ENCODE measurements around the gene RPS6KA2. TPM values are rescaled to one million over a fixed set of nuclear protein-coding genes. Genes with fewer than 3 reads are reported as not detected.
A peak's percentile ranks its signal among the peaks of the same experiment; 100 is the strongest.

Gene RPS6KA2
- total RNA-seq, 1 donor from 2014 or later: 166 TPM

DNA sequence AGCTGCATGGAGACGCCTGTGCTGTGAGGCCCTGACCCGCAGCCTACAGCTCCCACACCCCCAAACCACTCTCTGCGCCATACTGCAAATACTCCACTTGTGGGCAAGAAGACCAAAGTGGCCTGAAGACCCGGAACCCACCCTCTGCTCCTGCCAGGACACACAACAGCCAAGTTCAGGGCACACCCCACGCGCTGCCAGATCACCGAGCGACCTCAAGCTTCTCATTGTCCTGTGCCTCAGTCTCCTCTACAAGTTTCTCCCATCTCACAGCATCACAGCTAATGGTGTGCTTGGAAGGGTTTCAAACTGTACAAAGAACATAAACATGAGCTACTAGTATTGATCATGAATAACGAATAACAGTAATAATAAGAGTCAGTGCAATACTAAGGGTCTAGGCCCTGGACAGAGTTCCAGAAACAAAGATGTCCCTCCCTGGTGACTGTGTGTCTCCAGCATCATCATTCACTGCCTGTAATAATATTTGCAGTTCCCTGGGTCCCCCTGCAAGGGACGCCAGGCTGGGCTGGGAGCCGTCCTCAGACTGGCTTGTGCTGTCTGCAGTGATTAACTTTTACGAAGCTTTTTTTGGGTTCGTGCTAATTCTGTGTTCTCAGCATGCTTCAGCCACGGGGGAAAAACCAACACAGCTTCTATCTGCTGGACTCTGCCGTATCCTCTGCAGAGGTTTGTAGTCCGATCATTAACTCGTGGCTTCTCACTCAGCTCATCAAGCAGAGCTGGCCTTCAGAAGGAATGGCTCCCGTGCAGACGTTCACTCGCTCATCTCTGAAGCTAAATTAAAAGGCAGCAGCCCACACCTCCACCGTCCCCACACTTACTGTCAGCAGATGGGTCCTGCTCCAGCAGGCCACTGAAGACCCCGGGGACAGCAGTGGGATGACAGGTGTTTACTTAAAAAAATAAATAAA lies 162.7 kb downstream of the RPS6KA2 start:
- no peak for DNase-seq

DNA sequence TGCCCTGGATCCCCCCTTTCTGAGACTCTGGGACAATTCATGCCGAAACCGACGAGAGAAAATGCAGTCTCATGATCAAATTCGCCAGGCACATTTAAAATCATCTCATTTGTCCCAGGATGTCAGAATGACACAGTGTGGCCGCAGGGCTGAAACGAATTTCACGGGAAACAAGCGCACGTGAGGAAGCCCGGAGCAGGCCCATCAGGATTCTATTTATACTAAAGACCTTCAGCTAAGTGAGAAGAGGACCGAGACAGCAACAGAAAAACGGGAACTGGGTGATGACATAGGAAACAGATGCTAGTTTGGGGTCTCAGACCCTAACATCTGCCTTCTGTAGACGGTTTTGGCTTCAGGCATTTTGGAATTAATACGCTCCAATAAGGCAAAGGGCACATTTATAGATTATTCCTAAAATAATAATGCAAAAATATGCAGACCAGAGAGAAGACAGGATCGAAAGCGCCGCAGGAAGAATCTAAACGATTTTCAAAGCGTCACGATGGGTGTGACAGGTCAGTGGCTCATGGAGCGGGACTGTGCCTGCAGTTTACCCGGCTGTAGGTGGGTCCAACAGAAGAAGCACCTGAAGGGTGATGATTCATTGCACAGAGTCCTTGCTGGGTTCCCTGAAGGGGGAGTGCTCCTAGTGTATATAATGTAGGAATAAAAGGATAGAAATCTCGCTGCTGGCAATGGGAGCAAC lies 163.5 kb downstream of the RPS6KA2 start:
- DNase-seq: no peak

DNA sequence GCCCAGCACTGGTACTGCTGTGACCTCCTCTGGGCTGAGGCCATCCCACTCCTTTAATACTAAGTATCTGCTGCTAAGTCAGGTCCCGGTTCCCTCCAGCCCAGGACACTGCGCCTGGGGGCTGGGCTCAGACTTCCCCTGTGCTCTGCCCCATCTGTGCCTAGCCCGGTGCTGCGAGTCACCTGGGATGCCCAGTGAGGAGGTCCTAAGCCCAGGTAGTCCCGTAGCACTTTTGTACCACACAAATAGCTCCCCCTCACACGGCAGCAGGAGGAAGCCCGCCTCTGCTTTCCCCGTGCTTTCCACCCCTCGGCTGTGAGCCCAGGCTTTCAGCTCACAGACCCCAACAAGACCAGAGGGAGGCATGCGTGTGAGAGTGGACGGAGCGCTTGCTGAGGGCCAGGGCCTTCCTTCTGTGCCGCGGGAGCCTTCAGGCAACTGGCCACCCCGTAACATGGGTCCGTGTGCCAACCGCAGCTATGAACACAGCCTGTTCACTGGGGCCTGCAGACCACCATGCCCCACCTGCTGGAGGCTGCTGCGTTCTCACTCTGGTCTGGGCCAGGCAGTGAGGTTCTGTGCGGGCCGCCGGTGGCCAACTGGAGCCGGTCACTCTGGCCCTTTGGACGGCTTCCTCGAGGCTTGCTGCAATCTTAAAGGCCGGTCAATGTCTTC lies 164.5 kb downstream of the RPS6KA2 start:
- no peak for DNase-seq

DNA sequence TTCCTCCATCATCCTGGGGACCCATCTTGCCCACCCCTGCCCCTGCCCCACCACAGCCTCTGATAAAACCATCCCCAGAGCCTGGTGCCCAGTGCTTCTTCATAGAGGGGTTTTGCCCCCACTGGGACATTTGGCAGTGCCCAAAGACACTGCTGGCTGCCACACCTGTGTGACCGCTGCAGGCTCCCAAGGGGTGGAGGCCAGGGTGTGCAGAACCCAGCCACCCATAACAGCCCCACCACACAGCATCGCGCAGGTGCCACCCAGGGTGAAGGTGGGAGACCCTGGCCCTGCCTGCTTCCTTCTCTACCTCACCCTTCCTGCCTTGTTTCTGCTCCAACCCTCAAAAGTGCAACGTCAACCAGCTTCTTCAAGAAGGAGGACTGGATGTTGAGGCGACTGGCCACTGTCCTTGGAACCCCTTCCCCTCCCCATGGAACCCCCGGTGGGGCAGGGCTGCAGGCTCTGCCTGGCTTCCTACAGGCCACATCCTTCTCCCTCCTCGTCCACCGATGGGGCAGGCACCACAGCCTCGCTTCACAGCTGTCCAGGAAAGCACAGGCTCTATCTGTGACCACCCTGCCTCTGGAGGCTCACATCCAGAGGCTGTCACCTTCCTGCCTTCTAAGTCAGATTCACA lies 165.1 kb downstream of the RPS6KA2 start:
- no peak for DNase-seq

DNA sequence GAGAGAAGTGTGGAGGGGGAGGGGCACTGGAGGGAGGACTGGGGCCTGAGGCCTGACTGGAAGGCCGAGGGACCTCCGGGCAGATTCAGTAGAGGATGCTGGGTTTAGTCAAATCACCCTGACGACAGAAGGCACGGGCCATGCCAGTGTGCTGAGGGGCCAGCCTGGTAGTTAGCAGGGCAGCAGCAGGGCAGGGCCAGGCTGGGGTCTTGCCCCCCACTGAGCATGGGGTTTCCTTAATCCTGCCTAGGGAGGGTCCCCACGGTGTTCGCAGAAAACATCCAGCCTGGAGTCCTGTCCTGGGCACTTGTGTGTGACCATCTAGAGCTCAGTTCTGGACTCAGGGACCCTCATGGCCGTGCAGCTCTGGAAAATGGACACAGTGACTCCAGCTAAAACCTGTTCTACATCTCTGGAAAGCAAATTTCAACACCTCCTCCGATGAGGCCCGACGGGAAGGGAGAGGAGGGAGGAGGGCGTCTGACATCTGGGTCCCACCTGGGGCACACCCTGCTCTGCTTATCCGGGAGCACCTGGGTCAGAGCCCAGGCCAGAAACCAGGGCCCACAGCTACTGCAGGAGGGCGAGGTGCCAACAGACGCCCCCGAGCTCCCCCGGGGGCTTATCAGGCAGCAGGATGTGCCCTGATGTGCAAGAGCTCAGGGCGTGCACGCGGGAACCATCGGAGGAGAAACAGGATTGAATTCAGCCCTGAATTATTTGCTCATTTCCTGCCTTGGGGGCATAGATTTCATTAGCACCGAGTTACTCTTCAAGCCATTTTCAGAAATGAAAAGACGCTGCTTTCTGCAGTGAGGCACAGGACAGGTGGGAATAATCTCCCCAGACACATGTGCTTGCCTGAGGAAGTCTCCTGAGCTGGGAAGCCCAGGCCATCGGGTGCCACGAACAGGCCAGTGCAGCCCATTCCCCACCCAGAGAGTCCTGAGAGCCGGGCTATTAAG lies 166.3 kb downstream of the RPS6KA2 start:
- peak; percentile 29 for DNase-seq

DNA sequence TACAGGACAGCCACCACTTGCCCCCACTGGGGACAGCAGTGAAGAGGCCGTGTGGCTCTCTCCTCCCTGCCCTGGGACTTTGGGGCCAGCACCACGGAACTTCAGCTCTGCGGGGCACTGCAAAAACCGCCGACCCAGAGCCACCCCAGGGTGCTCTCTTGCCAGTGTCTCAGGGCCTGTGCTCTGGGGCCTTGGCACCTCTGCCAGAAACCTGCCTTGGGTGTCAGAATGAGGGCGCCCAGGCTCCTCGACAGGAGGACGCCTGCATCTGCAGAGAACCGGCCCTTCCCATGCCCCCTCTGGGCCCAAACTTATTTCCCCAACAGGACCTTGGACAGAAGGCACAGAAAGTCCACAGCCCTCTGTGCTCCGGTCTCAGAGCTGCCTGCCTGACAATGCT lies 167.1 kb downstream of the RPS6KA2 start:
- no peak for DNase-seq

DNA sequence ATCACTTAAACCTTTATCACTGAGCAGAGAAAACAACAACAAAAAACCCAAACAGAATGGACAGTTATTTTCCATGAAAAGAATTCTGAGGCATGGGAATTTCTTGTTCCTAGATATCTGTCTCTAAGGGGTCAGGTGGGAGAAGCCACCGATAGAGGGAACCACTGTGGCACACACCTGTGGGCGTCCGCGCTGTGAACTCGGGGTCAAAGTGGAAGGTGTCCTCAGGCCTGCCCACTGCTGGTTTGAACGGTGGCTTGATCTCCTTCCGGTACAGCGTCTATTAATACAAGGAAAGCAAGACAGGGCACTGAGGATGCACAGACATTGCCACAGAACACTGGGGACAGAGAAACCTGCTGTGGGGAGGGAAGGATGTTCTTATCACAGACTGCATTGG lies 167.8 kb downstream of the RPS6KA2 start:
- no peak for DNase-seq

DNA sequence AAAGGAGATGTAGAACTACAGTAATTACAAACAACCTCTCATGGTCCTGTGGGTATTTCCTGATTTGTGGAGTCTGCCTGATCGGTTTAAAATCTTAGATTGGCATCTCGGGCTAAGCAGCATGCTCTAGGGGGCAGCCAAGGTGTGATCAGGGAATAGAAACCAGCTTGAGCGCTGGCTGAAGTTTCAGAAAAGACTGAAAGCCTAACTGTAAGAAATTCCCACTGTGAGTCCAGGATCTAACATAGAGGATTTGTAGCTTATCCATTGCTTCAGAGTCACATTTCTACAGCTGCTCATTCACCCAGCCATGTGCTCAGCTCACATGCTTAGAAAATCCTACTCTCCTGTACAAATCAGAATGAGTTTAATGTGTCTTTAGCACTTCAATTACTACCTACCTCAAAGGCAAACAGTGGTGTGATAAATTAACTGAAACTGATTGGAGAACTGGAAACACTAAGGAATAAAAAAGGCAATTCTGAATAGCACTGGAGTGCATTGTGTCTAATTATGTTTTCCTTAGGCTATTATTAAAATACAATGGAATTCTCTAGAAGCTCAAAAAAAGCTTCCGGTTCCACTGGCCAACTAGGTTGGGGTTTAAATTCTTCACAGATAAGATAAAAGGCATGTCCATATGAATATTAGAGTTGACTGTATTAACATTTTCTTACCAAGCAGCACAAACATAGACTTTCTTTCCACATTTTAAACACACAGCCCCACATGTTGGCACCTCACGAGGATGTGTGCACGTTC lies 170.5 kb downstream of the RPS6KA2 start:
- DNase-seq: peak; percentile 70

DNA sequence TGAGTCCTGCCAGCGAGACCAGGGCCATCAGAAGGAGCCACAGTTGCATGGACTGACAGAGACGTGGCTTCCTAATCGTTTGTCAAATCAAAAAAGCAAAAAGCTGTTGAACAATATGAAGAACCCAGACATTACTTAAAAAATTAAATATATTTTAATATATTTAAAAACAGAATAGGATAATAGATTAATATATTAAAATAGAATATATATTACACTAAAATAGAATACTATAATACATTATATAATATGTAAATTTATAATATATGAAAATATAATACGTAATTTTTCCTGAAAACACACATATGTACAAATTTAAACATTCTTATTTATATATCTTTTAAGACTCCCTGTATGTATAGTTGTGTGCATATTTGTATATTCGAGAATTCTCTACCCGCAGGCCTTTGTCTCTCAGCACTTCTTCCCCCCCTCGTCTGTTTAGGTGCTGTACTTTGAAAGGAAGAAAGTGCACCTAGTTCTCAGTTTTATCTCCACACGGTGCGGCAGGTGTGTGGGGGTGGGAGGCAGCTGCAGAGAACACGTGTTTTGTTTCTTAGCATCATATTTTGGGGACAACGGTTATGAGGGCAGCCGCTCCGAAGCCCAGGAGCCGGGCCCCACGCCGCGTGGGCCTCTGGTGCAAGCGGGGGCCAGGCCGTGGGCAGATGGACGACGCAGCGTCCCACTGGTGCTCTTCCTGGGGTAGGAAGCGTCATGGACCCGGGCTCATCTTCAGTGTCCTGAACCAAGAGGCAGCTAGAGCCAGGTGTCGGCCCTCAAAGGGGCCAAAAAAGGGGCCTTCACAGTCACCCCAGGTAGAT lies 172.1 kb downstream of the RPS6KA2 start:
- no peak for DNase-seq

DNA sequence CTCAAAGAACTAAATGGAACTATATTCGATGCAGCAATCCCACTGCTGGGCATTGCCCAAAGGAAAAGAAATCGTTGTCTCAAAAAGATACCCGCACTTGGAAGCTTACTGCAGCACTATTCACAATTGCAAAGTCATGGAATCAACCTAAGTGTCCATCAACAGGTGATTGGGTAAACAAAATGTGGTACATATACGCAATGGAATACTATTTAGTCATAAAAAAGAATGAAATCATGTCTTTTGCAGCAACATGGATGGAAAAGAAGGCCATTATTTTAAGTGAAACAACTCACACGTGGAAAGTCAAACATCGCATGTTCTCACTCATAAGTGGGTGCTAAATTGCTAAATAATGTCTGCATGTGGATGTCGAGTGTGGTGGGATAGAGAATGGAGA lies 173.4 kb downstream of the RPS6KA2 start:
- no peak for DNase-seq

DNA sequence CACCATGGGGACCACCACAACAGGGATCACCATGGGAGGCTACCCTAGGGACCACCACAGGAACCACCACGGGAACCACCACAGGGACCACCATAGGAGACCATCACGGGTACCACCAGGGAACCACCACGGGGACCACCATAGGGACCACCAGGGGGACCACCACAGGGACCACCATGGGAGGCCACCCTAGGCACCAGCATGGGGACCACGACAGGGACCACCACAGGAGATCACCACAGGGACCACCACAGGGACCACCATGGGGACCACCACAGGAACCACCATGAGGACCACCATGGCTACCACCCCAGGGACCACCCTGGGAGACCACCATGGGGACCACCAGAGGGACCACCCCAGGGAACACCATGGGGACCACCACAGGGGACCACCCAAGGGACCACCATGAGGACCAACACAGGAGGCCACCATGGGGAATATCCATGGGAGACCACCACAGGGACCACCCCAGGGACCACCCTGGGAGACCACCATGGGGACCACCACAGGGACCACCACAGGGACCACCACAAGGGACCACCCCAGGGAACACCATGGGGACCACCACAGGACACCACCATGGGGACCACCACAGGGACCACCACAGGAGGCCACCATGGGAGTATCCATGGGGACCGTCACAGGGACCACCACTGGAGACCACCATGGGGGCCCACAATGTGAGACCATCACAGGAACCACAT lies 176.7 kb downstream of the RPS6KA2 start:
- DNase-seq: no peak

DNA sequence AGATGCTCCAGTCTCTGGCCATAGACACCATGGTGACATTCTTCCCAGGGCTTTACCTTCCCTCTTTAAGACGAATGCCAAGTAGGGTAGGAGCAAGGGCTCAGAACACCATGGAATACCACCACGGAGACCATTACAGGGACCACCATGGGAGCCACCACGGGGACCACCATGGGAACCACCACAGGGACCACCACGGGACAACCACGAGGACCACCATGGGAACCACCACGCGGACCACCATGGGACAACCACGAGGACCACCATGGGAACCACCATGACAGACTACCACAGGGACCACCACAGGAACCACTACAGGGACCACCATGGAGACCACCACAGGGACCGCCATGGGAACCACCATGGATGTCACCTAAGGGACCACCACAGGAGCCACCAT lies 177.4 kb downstream of the RPS6KA2 start:
- DNase-seq: no peak

DNA sequence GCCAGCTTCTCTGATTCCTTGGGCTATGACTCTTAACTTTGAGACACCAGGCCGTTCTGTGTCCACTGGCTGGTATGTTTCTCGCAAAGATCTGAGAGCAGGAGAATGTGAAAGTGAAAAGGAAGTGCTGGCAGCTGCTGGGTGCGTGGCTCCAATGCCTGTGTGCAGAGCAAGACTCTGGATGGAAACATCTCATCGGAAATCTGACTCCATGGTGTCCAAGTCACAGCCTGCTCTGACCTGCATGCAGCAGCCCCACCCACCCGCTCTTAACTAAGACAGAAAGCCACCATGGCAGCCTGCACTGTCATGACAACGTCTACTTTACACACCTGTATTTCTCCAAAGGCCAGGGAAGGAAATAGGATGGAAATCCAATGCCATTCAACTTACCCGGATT lies 178.0 kb downstream of the RPS6KA2 start:
- no peak for DNase-seq

DNA sequence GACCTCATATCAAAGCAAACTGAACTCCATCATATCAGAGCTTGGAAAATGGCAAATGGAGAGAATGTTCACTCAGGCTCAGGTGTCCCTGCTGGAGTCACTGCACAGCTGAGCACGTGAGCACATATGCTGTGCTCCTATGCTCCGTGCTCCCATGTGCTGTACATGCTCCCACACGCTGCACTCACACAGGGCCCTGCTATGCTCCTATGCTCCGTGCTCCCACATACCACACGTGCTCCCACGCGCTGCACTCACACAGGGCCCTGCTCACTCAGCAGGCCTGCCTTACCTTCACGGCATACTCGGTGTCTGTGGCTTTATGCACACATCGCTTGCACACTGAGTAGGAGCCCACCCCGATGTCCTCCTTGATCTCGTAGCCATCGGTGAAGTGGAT lies 178.6 kb downstream of the RPS6KA2 start:
- no peak for DNase-seq

DNA sequence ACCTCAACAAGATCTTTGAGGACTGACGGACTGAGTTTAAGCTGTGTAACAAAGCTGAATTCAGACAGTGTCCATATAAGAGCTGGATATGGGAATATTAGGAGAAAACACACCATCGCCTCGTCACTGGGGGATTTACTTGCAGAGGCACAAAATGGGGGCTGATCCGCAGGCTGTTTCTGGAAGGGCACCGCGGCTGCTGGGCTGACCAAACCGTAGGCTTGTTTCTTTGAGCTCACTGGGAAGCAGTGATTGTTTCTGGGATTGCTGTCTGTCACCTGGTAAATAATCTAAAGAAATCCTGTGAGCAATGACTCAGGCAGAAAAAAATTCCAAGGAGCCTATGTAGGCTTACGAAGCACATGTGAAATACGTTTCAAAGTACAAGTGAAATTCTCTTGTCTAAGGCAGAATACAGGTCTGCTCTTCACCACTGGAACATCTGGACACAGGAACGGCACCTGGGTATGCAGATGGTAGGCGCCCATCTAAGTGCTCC lies 180.4 kb downstream of the RPS6KA2 start:
- no peak for DNase-seq

DNA sequence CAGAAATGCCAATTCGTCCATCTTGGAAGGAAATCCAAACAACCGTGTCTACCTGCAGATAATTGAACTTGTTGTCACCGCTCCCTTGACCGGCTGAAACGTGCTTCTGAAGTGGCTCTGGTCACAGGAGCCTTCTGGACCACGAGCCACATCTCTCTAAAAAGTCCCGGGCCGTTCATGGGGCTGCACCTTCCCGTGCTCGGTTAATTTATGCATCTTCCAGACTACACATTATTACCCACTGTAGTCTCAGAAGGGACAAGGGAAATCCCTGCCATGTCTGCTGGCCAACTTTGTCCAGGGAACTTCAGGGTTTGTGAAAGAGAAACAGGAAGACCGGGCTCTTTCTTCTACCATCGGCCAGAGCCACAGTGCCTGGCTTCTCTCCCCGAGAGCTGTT lies 180.9 kb downstream of the RPS6KA2 start:
- no peak for DNase-seq

DNA sequence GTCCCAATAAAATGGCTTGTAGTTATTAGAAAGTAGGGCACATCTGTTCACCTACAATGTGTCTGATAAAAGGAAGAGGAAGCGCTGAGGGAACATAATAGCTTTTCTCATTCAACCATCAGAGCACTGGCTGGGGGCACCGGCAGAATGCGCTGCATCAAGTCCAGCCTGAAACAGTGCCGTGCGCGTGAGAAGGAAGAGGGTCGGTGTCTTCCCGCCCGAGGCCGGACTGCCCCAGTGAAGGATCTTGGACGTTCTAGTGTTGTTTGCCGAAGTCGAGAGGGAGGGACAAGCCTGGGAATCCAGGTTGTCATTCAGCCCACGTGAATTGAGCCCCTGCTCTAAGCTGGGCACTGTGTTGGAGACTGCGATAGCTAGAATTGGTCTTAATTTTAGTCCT lies 182.6 kb downstream of the RPS6KA2 start:
- DNase-seq: no peak

DNA sequence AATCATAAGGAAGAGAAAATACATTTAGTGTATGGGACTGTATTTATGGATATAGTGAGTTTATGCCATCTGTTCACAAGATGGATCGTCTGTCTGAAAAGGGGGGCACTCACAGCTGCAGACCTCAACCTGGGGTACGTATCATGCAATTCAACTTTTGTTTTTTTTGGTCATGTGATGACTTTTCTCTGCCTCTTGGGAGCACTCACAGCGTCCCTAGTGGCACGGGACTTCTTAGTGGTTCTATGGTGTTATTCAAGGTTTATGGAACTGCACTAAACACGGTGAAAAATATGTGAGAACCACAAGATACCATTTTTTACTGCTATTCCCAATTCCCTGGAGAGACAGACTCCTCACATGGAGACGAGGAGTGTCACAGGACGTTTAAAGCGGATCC lies 183.9 kb downstream of the RPS6KA2 start:
- DNase-seq: no peak

DNA sequence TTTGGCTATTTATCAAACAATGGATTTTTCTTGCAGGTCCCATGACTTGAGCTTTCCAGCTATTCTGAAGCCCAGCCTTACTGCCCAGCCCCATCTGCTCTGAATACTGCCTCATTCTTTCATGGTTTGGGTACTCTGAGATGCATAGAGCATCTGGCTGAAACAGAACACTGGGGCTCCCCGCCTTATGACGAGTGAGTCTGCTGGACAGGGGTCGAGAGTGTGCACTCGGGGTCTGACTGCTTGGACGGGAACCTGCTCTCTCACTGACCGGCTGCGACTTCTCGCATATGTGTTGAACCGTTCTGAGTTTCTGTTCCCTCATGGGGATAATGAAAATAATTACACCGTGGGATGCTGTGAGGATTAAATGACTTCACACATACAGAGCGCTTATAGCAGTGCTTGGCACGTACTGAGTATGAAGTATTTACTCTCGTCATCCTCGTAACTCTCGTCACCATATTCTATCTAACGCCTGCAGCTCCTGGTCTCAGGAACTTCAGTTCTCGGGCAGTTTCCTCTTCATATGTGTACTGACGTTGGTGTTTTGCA lies 184.8 kb downstream of the RPS6KA2 start:
- no peak for DNase-seq

Data from dermis blood vessel endothelial cell (primary cell).